Activated naive CD4-positive, alpha-beta T cell treated with anti-CD3 and anti-CD28 coated beads, Interleukin-2, amount 50 U/mL, for 24 hours (primary cell): ENCODE measurements around the gene B4GALNT4.

Experiments
- H3K27ac Mint-ChIP-seq: one replicate; pipeline ENCODE4 v1.8.0; 2021; ENCODE audit warnings: mild to moderate bottlenecking, mixed read lengths
- H3K27me3 Mint-ChIP-seq: one replicate; pipeline ENCODE4 v1.8.0; 2021; ENCODE audit warnings: mixed read lengths
- H3K36me3 Mint-ChIP-seq: one replicate; pipeline ENCODE4 v1.8.0; 2021; ENCODE audit warnings: mixed read lengths
- H3K4me1 Mint-ChIP-seq: one replicate; pipeline ENCODE4 v1.8.0; 2021; ENCODE audit warnings: mixed read lengths
- H3K4me3 Mint-ChIP-seq: one replicate; pipeline ENCODE4 v1.8.0; 2021; ENCODE audit warnings: mild to moderate bottlenecking, mixed read lengths
- H3K9me3 Mint-ChIP-seq: one replicate; pipeline ENCODE4 v1.8.0; 2021; ENCODE audit warnings: mixed read lengths

Gene B4GALNT4

DNA sequence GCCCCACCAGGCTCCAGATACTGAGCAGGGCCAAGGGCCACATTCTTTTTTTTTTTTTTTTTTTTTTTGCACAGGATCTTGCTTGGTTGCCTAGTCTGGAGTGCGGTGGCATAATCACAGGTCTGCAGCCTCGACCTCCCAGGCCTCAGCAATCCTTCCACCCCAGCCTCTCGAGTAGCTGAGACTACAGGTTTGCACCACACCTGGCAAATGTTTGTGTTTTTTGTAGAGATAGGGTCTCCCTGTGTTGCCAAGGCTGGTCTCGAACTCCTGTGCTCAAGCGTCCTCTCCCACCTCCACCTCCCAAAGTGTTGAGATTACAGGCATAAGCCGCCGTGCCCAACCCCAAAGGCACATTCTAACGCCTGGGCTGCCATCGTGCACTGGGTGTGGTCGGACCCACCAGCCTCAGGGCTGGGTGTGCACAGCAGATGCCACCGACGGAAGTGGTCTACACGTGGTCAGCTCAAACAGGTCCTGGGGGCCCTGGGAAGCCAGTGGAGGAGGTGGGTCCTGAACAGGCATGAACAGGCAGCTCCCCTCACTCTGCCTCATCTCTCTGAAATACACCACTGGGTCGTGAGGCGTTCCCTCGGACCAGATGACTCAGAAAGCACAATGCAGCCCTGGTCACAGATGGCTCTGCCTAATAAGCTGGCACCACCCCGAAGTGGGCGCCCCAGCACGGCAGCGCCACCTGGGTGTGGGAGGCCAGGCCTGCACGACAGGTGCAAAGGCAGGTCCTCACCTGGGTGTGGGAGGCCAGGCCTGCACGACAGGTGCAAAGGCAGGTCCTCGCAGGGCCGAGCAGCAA, 5.1 kb upstream of the B4GALNT4 start:
- Mint-ChIP-seq H3K9me3 (no peaks in the 10 kb centered on the region), H3K27me3 (peaks cover 14% of the 10 kb centered on the region), H3K4me1 (peaks cover 14% of the 10 kb centered on the region), H3K36me3 (no peaks in the 10 kb centered on the region), H3K27ac (no peak overlapping the region), H3K4me3 (no peak overlapping the region)

GRCh38 chr11:364991-365725, 4.1 kb upstream of the B4GALNT4 start:
- Mint-ChIP-seq H3K36me3 (no peaks in the 10 kb centered on the region), H3K9me3 (no peaks in the 10 kb centered on the region), H3K4me1 (peaks cover 10% of the 10 kb centered on the region), H3K4me3 (no peak overlapping the region), H3K27me3 (peaks cover 14% of the 10 kb centered on the region), H3K27ac (no peak overlapping the region)

GRCh38 chr11:365831-366230, 3.5 kb upstream of the B4GALNT4 start:
- H3K4me3 Mint-ChIP-seq = no peak overlapping the region
- no peak overlapping the region for H3K27ac Mint-ChIP-seq
- no peaks in the 10 kb centered on the region for H3K9me3 Mint-ChIP-seq
- H3K27me3 Mint-ChIP-seq = peaks cover 16% of the 10 kb centered on the region
- H3K36me3 Mint-ChIP-seq = no peaks in the 10 kb centered on the region
- peaks cover 10% of the 10 kb centered on the region for H3K4me1 Mint-ChIP-seq

DNA sequence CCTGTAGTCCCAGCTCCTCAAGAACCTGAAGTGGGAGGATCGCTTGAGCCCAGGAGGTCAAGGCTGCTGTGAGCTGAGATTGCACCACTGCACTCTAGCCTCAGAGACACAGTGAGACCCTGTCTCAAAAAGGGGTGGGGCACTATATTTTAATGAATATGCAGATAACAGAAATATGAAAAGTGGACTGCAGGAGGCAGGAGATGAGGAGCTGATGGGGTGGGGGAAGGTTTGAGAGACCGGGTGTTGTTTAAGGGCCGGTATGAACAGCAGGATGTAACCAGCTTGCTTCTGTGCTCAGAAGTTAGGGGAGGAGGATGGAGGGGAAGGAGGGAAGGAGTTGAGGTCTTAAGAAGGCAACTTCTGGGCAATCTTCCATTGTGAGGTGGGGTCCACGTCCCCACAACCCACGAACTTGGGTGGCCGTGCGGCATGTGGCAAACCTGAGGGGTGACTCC, 1.3 kb upstream of the B4GALNT4 start:
- Mint-ChIP-seq H3K27me3 (peaks cover 18% of the 10 kb centered on the region), H3K27ac (no peak overlapping the region), H3K36me3 (no peaks in the 10 kb centered on the region), H3K4me3 (peak overlapping the region; percentile 88), H3K9me3 (no peaks in the 10 kb centered on the region), H3K4me1 (peaks cover 10% of the 10 kb centered on the region)

DNA sequence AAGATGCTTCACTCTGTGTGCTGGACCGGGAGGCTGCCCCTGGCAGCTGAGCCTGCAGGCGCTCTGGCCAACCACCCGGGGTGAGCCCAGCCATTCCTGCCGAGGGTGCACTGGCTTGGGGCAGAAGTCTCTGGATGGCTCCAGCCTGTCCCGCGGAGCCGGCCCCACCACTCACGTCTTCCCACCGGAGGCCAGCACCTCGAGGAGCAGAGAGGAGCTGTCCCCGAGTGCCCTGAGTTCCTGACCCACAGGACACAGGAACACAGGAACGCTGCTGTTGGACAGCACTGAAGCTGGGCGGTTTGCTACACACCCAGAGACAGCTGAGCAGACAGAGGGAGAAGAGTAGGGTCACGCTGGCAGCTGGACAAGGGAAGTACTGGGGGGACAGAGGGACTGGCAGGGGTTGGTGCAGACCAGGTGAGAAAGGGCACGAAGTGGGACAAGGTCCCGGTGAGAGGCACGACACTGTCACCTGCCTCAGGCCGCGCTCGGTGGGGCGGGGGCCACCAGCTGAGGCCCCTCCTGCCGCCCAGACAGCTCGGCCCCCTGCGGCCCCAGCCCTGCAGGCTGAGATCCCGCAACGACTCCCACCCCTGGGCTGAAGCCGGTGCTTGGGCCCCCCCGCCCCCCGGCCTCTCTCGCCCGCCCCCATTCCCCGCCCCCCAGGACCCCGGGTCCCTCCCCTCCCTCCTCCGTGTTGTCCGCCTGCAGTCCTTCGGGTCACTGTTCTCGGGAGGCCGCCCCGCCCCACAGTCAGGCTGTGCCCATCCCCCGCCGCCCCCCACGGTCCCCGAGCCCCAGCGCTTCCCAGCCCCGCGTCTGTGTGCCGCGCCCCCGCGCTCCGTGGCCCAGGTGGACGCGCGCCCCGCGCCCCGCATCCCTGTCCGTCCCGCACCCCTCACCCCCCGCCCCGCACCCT, 624 bp upstream of the B4GALNT4 start:
- Mint-ChIP-seq H3K36me3 (no peaks in the 10 kb centered on the region), H3K4me3 (peak overlapping the region; percentile 88), H3K4me1 (peaks cover 10% of the 10 kb centered on the region), H3K27me3 (peaks cover 18% of the 10 kb centered on the region), H3K9me3 (no peaks in the 10 kb centered on the region), H3K27ac (peak overlapping the region; percentile 6)

DNA sequence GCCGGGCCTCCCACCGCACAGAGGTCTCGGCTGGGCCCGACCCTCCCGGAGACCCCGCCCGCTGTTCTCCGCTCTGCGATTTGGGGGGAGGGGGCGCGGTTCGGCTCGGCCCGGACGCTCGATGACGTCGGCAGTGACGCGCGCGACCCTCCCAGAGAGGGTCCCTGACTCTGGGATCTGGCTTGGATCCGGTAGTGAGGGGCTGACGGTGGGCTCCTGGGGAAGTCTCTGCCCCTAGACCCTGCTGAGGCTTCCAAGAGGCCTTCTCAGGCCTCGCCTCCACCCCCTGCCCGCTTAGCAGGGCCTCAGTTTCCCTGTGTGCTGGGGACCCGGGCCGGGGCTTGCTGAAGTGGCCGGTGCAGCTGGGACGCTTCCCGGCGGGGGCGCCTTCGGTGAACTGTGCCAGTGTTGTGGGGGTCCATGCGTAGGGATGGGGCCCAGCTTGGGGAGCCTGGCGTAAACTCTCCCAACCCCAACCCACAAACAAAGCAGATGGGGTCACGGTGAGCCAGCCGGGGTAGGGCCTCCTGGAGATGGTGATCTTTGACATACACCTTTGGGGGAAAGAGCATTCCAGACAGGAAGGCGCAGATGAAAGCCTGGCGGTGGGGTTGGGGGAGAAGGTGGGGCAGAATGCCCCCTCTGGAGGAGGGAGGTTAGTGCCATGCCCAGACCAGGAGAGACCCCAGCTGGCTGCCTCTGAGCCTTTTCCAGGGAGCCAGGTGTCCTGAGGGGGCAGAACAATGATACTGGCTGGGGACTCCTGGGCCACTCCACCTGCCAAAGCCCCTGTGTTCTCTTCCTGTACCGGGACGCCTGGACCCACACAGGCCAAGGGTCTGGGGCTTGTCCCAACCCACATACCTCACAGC, 1.0 kb downstream of the B4GALNT4 start:
- H3K4me3 Mint-ChIP-seq = peak overlapping the region; percentile 69
- H3K4me1 Mint-ChIP-seq = peaks cover 13% of the 10 kb centered on the region
- no peaks in the 10 kb centered on the region for H3K36me3 Mint-ChIP-seq
- no peak overlapping the region for H3K27ac Mint-ChIP-seq
- no peaks in the 10 kb centered on the region for H3K9me3 Mint-ChIP-seq
- H3K27me3 Mint-ChIP-seq = peaks cover 18% of the 10 kb centered on the region

DNA sequence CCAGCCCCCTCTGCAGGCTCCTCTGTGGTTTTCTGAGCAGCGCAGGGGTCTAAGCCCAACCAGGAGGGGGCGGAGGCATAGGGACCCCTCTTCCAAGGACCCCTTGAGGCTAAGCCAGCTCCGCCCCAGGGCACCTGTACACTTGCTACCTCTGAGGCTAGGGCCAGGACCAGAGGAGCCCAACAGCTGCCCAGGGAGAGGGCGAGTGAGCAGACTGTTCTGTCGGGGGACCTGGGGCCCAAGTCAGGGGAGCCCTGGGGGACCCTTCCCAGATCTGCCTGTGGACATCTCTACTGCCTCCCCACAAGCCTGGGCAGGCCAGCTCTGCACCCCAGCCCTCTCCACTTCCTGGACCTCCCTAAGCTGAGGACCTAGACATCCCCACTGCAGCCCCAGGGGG, 1.8 kb downstream of the B4GALNT4 start:
- Mint-ChIP-seq H3K4me1 (peaks cover 13% of the 10 kb centered on the region), H3K27ac (peak overlapping the region; percentile 30), H3K9me3 (no peaks in the 10 kb centered on the region), H3K36me3 (no peaks in the 10 kb centered on the region), H3K4me3 (peak overlapping the region; percentile 11), H3K27me3 (peaks cover 17% of the 10 kb centered on the region)

DNA sequence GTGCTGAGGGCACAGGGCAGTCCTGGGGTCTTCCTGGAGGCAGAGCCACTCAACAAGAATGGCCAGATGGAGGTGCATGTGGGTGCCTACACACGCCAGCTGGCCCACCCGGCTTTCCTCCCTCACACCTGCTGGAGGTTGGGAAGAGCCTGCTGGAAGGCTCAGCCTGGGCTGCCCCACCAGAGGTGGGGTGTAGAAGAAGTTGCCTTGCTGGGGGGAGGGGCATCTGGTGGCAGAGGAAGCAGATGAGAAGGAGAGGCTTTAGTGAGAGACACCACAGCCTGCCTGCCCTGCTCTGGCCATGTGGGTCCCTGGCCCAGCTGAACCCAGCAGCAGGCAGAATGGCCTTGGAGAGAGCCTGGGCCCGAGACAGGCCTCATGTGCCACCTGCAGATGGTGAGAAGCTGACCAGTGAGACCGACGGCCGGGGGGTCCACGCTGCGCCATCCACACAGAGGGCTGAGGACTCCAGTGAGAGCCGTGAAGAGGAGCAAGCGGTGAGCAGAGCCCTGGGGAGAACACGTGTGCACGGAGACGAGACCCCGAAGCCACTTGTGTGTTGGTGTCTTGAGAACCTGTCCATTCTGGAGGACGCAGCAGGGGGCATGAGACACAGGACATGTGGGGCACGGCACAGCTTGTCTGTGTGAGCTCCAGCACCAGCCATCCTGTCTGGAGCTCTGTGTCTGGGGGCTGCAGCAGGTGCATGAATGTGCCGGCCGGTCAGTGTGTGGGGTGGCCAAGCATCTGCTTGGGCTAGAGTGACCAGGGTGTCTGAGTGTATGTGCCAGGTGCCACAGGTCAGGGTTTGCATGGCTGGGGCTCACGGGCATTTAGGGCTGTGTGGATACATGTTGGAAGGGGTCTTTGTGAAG, 2.7 kb downstream of the B4GALNT4 start:
- Mint-ChIP-seq H3K27ac (peak overlapping the region; percentile 48), H3K4me3 (no peak overlapping the region), H3K4me1 (peaks cover 13% of the 10 kb centered on the region), H3K36me3 (no peaks in the 10 kb centered on the region), H3K9me3 (no peaks in the 10 kb centered on the region), H3K27me3 (peaks cover 17% of the 10 kb centered on the region)

DNA sequence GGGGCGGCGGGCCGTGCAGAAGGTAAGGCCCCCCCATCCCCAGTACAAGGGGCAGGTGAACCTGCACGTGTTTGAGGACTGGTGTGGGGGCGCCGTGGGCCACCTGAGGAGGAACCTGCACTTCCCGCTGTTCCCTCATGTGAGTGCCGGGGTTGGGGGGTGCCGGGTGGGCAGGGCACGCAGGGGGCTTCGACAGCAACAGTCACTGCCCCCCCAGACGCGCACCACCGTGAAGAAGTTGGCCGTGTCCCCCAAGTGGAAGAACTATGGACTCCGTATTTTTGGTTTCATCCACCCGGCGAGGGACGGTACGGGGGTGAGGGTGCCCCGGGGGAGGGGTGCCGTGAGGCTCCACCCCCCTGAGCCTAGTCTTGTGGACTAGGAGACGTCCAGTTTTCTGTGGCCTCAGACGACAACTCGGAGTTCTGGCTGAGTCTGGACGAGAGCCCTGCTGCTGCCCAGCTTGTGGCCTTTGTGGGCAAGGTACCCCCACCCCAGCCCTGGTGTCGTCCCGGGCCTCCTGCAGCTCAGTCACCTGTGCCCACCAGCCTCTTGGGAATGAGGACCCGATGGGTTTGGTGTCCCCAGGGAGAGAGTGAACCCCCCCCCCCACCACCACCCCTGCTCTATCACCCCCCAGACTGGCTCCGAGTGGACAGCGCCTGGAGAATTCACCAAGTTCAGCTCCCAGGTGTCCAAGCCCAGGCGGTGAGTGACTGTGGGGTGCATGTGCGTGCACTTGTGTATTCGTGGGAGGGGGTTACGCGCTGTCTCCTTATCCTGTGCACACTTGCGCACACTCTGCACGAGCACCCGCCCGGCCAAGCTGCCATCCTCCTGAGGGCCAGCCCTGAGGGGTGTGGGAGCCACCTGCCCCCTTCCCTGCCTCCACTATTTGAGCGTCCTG, 3.8 kb downstream of the B4GALNT4 start:
- Mint-ChIP-seq H3K4me1 (peaks cover 9% of the 10 kb centered on the region), H3K36me3 (no peaks in the 10 kb centered on the region), H3K27ac (no peak overlapping the region), H3K4me3 (no peak overlapping the region), H3K9me3 (no peaks in the 10 kb centered on the region), H3K27me3 (peaks cover 8% of the 10 kb centered on the region)

GRCh38 chr11:373716-374551, 4.6 kb downstream of the B4GALNT4 start:
- peaks cover 4% of the 10 kb centered on the region for H3K27me3 Mint-ChIP-seq
- H3K4me3 Mint-ChIP-seq = no peak overlapping the region
- no peaks in the 10 kb centered on the region for H3K36me3 Mint-ChIP-seq
- no peaks in the 10 kb centered on the region for H3K9me3 Mint-ChIP-seq
- H3K4me1 Mint-ChIP-seq = peaks cover 3% of the 10 kb centered on the region
- H3K27ac Mint-ChIP-seq = peak overlapping the region; percentile 59

DNA sequence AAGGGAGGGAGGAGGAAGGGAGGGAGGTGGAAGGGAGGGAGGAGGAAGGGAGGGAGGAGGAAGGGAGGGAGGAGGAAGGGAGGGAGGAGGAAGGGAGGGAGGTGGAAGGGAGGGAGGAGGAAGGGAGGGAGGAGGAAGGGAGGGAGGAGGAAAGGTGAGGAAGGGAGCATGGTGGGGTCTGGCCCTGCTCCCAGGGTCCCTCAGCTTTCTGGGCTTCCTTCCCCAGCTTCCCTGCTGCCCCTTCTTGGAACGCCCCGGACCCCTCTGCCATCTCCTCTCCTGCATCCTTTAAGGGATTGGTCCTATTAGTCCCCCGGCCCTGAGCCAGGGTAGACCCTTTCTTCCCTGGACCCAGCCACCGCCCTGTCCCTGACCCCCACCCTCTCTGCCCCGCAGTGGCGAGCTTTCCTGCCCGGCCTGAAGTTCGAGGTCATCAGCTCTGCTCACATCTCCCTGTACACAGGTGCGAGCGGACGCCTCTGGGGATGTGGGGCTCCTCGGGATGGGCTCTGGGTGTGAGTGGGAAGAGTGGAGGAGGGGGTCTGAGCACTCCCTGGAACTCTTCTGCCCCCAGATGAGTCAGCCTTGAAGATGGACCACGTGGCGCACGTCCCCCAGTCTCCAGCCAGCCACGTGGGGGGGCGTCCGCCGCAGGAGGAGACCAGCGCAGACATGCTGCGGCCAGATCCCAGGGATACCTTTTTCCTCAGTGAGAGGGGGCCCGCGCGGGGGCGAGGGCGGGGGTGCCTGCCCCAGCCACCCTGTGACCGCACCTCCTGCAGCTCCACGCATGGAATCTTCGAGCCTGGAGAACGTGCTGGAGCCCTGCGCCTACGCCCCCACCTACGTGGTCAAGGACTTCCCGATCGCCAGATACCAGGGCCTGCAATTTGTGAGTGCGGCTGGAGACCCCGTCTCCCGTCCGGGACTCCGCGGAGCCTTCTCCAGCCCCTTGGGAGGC, 6.0 kb downstream of the B4GALNT4 start:
- H3K9me3 Mint-ChIP-seq = no peaks in the 10 kb centered on the region
- H3K27ac Mint-ChIP-seq = no peak overlapping the region
- H3K4me3 Mint-ChIP-seq = no peak overlapping the region
- peaks cover 4% of the 10 kb centered on the region for H3K27me3 Mint-ChIP-seq
- H3K4me1 Mint-ChIP-seq = peaks cover 3% of the 10 kb centered on the region
- H3K36me3 Mint-ChIP-seq = no peaks in the 10 kb centered on the region
